Skin epidermis (tissue), 12 donors: Measurements from ENCODE around the gene ZFHX3.

ENCODE experiments used
- H3K27ac ChIP-seq, 21 experiments: fragments of 200-600 bp; sonication (generic) in 11 of 21; one replicate each; pipeline ENCODE4 v1.5.0; 2020; ENCODE audit warnings: mild to moderate bottlenecking in 3 of 21, inconsistent platforms in 2 of 21, moderate library complexity in 2 of 21
- H3K4me3 ChIP-seq, 7 experiments: fragments of 200-600 bp; sonication (generic) in 2 of 7; one replicate each; pipeline ENCODE4 v1.5.0; 2020; ENCODE audit warnings: inconsistent platforms in 2 of 7, mild to moderate bottlenecking in 2 of 7, moderate library complexity in 1 of 7

ZFHX3 gene

DNA sequence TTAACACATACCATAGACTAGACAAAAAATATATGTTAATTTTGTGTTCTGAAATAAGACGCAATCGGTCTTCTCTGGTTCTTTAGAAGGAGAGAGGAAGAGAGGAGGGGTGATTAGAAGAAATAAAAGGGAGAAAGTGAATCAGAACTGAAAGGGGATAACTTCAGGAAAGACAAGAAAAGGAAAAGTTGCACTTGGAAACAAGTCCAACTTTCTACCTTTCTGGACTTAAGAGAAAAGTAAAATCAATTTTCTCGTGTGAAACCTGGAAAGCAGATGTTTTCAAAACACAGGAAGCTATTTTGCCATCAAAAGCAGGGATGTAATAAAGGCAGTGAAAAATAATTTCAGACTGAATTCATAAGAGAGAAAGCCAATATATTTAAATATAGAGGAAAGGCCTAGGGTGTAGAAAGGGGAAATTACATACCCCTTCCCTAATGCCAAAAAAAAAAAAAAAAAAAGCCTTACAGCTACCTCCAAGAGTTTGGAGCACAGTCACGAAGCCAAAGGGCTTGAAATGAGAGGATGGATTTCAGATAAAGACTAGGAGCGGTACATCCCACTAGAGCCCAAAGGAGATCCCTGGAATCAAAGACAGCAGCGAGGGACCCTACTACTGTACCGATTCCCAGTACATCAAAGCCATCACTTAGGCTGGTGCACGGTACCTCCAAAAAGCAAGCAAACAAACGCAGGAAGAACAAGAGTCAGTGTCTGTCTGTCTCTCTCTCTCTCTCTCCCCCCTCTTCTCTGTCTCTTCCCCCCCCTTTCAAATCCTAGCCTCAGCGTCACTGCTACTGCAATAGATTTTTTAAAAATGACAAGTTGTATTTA lies 12.1 kb upstream of the ZFHX3 start:
- peak overlapping the region in 2 of 7 experiments; percentile 76 to 79 for H3K4me3 ChIP-seq

DNA sequence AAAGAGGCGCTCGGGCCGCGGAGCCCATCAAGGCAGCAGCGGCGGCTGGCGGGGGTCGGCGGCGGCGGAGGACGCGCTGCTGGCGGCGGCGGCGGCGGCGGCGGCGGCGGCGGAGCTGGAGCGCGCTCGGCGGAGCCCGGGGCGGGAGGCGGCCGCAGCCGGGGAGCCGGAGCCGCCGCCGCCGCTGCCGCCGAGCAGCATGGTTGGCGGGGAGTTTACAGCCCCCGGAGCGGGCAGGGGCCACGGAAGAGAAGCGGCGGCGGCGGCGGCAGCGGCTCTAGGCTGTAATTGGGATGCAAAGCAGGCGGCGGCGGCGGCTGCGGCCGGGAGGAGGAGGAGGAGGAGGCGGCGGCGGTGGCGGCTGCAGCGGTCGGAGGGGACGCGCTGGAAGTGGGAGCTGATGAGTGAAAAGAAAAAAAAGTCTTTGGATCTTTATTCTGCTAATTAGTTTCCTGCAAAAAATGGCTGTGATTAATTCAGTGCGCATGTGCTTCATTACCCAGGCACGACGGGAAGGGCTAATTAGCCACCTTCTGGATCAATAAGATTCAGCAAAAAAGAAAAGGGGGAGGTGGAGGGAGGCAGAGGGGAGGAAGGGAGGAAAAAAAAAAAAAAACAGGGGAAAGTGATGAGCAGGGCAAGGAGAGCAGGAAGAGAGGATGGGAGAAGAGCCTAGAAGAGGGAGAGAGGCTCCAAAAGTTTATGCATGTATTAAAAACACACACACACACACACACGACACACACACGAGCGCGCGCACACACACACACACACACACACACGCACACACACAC lies 10.9 kb upstream of the ZFHX3 start:
- Histone ChIP-seq H3K27ac (peak overlapping the region; percentile 26 to 95 (median 87)), H3K4me3 (peak overlapping the region; percentile 53 to 79 (median 65))

More for the DNA sequence above, 12.1 kb upstream of the ZFHX3 start:
- peak overlapping the region in 7 of 21 experiments; percentile 5 to 95 (median 89) for H3K27ac ChIP-seq

DNA sequence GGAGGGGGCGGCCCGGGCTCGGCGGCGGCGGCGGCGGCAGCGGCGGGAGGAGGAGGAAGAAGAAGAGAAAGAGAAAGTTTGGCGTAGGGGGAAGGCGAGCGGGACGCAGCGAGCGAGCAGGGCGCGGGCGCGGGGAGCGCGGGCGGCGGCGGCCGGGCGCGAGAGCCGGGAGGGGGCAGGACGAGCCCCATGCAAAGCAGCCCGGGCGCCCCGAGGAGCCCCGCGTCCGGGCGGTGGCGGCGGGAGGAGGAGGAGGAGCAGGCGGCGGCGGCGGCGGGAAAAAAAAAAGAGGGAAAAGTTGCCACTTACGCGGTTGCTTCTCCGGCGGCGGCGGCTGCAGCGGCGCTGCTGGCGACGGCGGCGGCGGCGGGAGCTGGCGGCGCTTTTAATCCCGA lies 10.3 kb upstream of the ZFHX3 start:
- H3K4me3 ChIP-seq, result peak overlapping the region; percentile 53 to 79 (median 65)
- peak overlapping the region; percentile 26 to 95 (median 87) for H3K27ac ChIP-seq

DNA sequence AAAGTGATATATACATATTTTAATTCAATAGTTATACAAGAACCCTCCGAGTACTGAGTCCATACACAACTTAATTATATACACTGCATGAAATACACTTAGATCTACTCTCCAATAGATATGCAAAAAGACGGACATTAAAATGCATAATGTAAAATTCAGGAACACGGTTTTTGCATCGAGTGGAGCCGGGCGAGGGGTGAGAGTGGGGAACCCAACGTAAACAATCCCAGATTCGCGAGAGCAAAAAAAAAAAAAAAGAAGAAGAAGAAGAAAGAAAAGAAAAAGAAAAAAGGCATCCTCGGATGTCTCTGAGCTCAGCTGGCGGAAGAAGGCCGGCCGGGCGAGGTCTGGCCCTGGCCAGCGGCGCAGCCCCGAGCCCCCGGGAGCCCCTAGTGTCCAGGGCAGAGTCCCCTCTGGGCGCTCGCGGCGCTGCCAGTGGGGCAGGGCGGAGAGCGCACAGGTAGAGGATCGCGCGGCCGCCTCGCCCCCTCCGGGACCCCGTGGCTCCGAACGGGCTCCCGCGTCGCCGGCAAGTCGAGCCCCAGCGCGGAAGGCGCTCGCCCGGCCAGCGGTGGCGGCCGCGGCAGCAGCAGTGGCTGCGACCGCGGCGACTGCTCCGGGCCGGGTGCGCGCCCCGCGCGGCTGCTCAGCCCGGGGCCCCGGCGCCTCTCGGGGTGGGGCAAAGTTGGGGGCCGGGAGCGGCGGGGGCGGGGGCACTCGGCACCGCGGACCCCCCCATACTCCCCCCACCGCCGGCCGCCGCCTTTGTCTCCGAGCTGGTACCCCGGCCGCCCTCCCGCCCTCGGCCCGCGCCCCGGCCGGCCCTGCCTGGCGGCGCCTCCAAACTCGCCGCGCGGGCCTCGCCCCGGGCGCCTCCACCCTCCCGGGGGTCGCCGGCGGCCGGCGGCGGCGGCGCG lies 9.6 kb upstream of the ZFHX3 start:
- Histone ChIP-seq H3K27ac (peak overlapping the region; percentile 60 to 94 (median 87)), H3K4me3 (peak overlapping the region; percentile 41 to 79 (median 65))

DNA sequence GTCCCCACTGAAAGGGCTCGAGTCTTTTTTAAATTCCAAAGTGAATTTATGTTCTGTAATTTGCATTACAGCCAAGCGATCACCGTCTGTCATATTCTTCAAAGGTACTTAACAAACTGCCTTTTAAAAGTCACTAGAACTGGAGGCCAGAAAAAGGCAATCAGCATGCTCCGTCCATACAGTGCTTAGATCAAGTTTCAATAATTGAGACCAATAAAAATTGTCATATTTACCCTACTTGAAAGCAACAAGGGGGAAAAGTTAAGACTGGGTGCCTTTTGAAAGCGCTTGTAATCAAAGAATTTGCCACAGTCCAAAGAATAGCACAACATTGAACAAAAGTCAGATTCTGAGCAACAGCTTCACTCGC lies 9.0 kb upstream of the ZFHX3 start:
- peak overlapping the region in 17 of 21 experiments; percentile 60 to 94 (median 89) for H3K27ac ChIP-seq
- H3K4me3 ChIP-seq, result peak overlapping the region in 6 of 7 experiments; percentile 41 to 79 (median 67)

DNA sequence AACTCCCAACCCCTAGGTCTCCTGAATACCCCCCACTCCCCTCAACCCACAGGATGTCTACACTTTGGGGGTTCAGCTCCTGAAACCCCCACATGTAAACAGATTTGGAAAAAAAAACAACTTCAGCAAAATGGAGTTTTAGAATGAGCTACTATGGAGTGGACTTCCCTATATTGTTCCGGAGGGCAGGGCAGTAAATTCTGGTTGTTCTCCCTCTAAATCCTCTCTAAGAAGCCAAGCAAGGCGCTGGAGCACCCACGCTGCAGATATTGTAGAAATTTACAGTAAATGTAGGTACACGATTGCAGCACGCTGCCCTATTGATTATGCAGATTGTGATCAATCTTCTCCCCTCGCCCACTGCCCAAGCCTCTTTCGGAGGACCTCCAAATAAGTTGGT lies 8.5 kb upstream of the ZFHX3 start:
- peak overlapping the region in 4 of 7 experiments; percentile 55 to 79 (median 74) for H3K4me3 ChIP-seq

DNA sequence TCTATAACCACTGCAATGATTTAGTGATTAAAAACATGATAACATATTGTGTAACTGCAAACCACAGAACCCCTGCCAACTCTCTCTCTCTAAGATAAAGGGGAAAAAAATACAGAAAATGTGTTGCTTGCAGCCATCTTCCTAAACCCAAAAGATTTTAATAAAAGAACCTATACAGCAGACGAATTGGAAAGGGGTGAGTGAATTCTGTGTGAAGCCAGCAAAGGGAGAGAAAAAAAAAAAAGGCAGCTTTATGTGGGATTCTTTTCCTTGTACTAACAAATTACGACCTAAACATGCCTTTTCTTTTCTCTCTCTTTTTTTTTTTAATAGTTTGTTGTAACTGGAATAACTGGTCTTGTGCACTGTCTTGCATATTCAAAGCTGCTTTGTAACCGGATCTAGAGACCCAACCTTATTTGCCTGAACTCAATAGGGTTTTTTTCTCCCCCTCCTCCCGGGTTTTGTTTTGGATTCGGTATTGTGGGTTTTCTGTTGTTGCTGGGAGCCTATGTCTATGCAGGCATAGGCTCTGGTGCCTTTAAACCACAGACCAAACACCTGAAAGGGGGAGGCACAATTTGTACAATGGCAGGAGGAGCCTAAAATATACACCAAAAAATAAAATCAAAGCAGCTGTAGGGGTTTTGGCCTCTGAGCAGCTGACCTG lies 7.0 kb upstream of the ZFHX3 start:
- H3K4me3 ChIP-seq, result peak overlapping the region in 1 of 7 experiments; percentile 7
- peak overlapping the region in 9 of 21 experiments; percentile 3 to 94 (median 69) for H3K27ac ChIP-seq

More for the DNA sequence above, 8.5 kb upstream of the ZFHX3 start:
- H3K27ac ChIP-seq, result peak overlapping the region in 16 of 21 experiments; percentile 39 to 94 (median 86)

DNA sequence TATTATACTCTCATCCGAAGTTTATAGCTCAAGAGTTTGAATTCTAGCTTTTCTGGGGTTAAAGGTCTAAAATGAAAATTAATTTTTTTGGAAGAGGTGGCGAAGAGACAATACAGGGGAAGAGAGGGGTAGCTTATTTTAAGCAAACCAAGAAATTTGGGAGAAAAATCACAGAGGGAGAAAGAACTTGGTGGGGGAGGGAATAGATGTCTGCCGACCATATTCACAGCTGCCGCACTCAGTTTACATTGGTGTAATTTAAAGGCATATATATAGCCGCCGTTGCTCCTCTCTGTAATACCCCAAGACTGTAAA lies 6.5 kb upstream of the ZFHX3 start:
- no peak overlapping the region for H3K4me3 ChIP-seq
- H3K27ac ChIP-seq, result peak overlapping the region in 5 of 21 experiments; percentile 3 to 94 (median 69)

- H3K27ac ChIP-seq, result peak overlapping the region in 7 of 21 experiments; percentile 19 to 94 (median 45)
- no peak overlapping the region for H3K4me3 ChIP-seq
Observed at GRCh38 chr16:73054125-73054484, 6.2 kb upstream of the ZFHX3 start.

DNA sequence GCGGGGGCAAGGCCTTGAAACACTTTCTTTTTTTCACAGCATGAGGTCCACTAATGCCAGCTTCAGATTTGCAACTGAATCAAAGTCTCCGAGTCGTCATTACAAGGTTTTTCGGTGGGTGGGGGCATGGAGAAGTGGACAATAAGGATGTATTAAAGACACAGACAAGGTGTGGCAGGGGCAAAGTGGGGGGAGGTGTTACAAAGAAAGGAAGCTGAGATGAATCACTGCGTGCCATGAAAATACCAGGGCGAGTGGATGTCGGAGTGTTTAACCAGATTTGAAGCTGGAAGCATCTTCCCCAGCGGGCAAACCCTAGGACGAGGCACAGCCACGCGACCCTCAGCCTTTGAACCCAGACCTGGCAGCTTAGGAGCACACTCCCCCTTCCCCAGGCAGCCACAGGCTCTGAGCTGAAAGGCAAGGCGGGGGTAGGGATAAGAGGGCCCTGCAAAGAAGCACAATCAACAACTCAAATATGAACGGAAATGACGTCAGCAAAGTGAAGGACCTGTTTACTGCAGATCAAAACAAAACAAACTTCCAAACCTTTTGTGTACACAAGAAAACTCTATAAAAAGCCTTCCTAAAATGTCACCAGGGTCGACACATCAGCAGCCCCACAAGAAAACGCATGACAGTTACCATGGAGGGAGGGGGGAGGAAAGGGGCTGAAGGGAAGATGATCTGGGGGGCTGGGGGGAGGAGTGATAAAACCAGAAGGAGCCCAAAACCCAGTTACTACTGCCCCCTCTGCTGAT lies 5.6 kb upstream of the ZFHX3 start:
- Histone ChIP-seq H3K4me3 (no peak overlapping the region), H3K27ac (peak overlapping the region in 9 of 21 experiments; percentile 13 to 94 (median 45))

- no peak overlapping the region for H3K4me3 ChIP-seq
- peak overlapping the region in 6 of 21 experiments; percentile 13 to 94 (median 42) for H3K27ac ChIP-seq
Observed at GRCh38 chr16:73053038-73053363, 5.1 kb upstream of the ZFHX3 start.

DNA sequence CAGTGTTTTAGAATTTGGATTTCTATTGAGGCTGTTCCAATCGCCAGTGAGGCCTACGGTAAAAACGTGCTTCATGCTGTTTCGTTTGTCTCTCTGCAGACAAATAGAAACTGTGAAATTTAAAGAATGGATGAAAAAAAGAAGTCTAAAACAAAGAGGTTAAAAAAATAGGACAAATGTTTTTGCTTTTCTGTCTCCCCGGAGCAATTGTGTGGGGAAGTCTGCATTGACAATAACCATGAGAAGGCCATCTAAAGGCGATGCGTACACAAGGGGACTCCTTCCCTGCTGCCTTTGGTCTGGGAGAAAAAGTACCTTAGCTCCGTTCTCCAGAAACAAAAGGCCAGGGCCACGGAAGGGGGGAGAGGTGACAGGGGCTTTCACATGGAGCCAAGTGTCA lies 4.6 kb upstream of the ZFHX3 start:
- no peak overlapping the region for H3K4me3 ChIP-seq
- H3K27ac ChIP-seq, result peak overlapping the region in 4 of 21 experiments; percentile 23 to 94 (median 50)

GRCh38 chr16:73051961-73052360 lies 4.0 kb upstream of the ZFHX3 start:
- no peak overlapping the region for H3K27ac ChIP-seq
- H3K4me3 ChIP-seq, result no peak overlapping the region

- Histone ChIP-seq H3K27ac (no peak overlapping the region), H3K4me3 (no peak overlapping the region)
Observed at GRCh38 chr16:73051226-73051625, 3.3 kb upstream of the ZFHX3 start.

- no peak overlapping the region for H3K4me3 ChIP-seq
- H3K27ac ChIP-seq, result peak overlapping the region in 2 of 21 experiments; percentile 12 to 14
Observed at GRCh38 chr16:73050201-73051099, 2.5 kb upstream of the ZFHX3 start.

DNA sequence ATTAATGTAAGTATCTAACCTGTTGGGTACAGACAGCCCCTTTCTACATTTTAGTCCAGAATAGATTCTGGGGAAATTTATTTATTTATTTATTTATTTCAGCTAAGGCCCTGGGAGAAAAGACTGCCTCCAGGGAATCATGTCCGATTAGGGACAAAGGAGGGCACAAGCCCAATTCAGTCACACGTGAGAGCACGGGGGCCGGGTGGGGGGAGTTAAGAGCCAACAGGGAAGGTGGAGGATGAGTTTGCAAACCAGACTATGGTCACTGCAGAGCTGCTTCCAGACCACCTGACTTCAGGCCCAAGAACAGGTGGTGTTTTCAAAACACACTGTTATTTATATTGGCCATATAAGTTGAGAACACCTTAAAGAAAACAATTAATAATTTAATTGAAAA lies 1.6 kb upstream of the ZFHX3 start:
- H3K27ac ChIP-seq, result peak overlapping the region in 1 of 21 experiments; percentile 92
- no peak overlapping the region for H3K4me3 ChIP-seq

DNA sequence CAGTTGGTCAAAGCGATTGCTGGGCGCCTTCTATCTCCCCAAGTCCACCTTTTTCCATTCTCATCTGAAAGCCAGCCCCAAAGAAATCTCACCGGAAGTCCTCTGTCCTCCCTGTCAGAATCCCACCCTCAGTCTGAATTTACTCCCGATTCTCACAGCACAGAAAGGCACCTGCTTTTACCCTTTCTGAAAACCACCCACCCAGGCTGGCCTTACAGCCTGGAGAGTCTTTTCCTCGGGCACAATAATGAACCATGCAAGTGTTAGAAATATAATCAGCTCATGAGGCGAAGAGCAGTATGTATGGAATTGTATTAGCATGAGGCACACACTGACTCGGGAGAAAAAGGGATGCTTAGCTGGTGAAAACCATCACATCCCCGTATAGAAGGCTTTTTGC lies 1.2 kb upstream of the ZFHX3 start:
- no peak overlapping the region for H3K4me3 ChIP-seq
- H3K27ac ChIP-seq, result peak overlapping the region in 13 of 21 experiments; percentile 67 to 96 (median 87)
